Gastroesophageal sphincter (tissue), 3 donors: ENCODE results near the gene CHD9NB.

ENCODE experiments used
- CTCF ChIP-seq, 4 experiments: fragments of 200-600 bp in 2 of 4; fragments of 450-650 bp in 2 of 4; sonication (generic) in 1 of 4; IDR thresholded peaks; one replicate each; pipeline ENCODE4 v1.5.1; 2017 to 2019; ENCODE audit warnings: antibody characterized with exemption in 4 of 4, mild to moderate bottlenecking in 2 of 4, moderate library complexity in 2 of 4
- EP300 ChIP-seq: sonication (generic); formaldehyde crosslinking; IDR thresholded peaks from one replicate; pipeline ENCODE4 v1.6.1; 2017; ENCODE audit warnings: antibody characterized with exemption, mild to moderate bottlenecking
- POLR2A ChIP-seq, 2 donors: fragments of 450-650 bp; IDR thresholded peaks; one replicate each; pipeline ENCODE4 v1.6.1; 2017; ENCODE audit warnings: antibody characterized with exemption in 2 of 2, mild to moderate bottlenecking in 2 of 2, moderate library complexity in 1 of 2
- POLR2AphosphoS5 ChIP-seq: sonication (generic); formaldehyde crosslinking; IDR thresholded peaks from one replicate; pipeline ENCODE4 v1.6.1; 2017; ENCODE audit warnings: antibody characterized with exemption

- TF ChIP-seq CTCF (IDR thresholded peaks at IDR 0.05), result no peak
- no peak for TF ChIP-seq POLR2A (IDR thresholded peaks at IDR 0.05)
- TF ChIP-seq EP300, result no peak
- TF ChIP-seq POLR2AphosphoS5, result no peak
Observed at GRCh38 chr16:53067675-53068074, 15.0 kb upstream of the CHD9NB start.
